HS-27A (cell line): ENCODE data around the gene ANKRD39.
"Not testable (repeated sequence)": the region's sequence is repeated elsewhere in the genome, so short reads cannot be mapped to it uniquely, and the experiment has no call there.

Experiments used
- DNase-seq: peaks from one replicate; pipeline ENCODE4 v3.0.0-alpha.2; 2012; ENCODE audit warnings: low read depth, missing footprints

The ANKRD39 gene, protein sequence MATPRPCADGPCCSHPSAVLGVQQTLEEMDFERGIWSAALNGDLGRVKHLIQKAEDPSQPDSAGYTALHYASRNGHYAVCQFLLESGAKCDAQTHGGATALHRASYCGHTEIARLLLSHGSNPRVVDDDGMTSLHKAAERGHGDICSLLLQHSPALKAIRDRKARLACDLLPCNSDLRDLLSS

DNA sequence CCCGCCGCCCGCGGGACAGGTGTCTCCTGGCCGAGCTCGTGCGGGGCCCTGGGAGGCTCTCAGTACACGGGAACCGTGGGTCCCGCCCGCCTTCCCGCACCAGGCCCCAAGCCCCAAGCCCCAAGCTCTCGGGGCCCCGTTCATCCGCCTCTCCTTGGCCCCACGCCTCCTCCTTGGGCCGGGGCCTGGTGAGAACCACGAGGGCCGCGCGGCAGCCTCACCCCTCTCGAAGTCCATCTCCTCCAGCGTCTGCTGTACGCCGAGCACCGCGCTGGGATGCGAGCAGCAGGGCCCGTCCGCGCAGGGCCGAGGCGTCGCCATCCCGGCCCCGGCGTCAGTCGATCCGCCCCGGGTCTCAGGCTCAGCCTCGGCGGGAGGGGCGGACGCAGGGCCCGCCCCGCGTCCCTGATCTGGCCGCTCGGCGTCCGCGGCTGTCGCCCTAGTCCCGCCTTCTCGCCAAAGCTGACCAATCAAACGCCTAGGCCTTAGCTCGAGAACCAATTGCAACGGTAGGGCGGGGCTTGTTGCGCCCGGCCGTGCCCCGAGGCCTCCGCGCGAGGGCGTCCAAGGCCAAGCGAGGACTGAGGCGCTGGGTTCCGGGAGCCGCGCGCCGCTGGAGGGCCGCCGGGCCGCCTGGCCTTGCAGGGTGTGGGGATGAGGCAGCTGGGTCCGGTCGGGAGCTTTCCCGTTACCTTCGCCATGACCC lies at the start of gene ANKRD39:
TSS of gene ANKRD39 (minus strand) at position 350 of the 706 bp plus-strand sequence. CDS start at position 321, 29 bp downstream.
- peak; percentile 97 for DNase-seq

DNA sequence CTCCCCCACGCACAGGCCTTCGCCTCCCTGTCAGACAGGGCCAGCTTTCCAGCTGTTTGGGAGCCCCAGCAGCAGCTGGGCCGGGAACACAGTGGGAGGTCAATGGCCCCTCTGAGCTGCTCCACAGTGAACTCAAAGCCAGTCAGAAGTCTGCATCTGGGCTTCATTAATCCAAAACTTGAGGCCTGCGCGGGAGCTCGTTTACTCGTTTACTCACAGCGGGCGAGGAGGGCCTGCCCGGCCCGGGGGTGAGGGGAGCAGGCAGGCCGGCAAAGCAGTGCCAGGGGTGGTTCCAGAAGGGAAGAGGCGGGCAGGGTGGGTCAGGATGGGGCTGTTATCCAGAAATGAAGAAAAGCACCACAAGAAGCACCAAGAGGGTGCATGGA lies 48.9 kb upstream of the ANKRD39 start:
- DNase-seq: no peak

DNA sequence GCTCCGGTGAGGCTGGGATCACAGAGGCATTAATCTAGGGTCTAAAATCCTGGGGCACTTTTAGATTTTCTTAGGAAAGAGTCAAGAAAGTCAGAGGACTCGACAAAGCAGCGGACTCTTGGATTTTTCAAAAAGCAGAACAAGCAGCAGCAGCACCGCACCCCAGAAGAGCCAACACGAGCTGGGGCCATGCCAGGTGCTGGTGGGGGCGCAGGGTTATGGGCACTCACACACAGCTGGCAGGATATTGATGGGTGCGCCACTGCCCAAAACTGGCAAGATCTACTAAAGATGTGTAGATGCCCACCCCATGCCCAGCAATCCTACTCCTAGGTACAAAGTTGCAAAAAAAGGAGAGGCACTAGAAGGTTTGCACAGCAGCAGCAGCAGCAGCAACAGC lies 46.0 kb upstream of the ANKRD39 start:
- no peak for DNase-seq

DNA sequence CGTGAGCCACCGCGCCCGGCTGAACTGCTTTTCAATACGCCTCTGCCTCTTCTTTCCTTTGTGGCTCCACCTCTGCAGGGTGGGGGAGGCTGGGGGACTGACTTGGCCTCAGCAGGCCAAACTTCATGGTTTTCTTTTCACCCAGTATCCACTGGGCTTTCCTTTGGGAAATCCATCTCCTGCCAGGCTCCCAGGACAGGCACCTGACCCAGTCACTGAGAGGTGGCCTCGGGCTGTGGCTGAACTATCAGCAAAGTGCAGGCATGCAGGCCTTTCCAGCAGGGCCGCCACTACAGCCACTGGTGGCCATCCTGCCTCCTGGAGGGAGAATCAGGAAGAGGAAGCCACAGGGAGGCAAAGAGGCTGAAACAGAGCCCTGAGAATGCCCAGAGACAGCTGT lies 45.5 kb upstream of the ANKRD39 start:
- no peak for DNase-seq

DNA sequence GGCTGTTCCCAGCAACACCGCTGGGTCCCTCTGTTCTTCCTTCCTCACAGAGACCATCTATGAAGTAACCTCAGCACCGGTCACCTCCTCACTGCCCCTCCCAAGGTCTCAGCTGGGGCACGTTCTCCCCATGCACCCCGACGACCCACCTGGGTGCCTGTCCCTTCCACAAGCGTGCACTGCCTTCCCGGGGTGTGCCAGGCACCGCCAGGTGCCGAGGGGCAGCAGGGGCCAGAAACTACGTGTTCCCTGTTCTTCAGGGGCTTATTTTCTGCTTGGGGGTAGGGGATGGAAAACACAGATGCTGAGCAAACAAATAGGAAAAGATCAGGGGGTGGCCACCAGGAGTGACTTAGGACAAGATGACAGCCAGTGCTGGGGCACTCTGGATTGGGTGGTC lies 42.4 kb upstream of the ANKRD39 start:
- DNase-seq: no peak

DNA sequence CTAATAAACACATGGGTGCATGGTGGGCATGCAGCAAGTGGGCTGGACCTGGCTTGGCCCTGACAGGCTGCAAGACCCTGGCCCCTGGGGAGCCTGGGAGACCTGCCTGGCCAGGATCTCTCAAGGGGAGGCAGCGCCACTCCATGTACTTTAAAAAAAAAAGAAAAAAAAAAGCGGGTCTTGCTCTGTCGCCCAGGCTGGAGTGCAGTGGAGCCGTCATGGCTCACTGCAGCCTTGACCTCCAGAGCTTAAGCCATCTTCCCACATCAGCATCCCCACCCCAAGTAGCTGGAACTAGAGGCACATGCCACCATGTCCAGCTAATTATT lies 41.6 kb upstream of the ANKRD39 start:
- DNase-seq: no peak

DNA sequence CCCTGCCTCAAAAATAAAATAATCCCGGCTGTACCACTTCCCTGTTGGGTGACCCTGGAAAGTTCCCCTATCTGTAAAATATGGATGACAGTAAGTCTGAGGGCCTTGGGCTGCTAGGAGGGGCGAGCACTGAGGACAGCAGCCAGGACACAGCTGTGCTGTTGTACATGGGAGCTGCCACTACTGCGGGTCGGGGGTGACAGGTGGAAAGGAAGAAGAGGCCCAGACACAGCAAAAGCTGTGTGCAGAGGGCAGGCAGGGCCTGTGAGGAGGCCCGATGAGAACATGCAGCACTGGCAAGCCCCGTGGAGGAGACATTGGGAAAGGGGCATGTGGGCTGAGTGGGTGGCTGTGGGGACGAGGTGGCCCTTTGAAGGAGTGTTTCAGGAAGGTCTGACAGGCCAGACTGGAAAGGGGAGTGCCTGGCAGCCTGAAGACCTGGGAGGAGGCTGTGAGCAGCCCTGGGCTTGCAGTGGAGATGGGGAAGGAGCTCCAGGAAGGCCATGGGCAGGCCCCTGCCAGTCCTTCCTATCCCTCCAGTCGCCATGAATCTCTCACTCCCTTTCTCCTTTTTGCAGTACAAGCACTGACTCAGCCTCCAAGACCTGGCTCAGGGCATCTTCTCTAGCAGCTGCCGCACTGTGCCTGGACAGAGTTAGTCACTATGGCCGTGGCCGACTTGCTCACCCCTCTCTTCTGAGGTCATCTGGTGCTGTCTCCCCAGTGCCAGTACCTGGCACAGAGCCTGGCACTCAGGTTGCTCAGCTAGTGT lies 41.0 kb upstream of the ANKRD39 start:
- no peak for DNase-seq

DNA sequence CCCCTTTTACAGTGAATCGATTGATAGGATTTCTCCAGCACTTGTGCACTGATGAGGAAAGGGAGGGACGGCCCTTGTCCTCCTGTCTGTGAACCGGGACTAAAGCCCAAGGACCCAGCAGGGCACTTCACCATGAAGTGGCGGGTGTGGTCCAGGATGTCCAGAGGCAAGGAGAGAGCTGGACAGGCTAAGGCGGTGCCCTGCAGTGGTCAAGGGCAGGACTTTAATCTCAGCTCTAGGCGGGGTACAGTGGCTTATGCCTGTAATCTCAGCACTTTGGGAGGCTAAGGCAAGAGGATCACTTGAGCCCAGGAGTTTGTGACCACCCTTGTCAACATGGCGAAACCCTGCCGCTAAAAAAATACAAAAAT lies 40.3 kb upstream of the ANKRD39 start:
- DNase-seq: no peak

DNA sequence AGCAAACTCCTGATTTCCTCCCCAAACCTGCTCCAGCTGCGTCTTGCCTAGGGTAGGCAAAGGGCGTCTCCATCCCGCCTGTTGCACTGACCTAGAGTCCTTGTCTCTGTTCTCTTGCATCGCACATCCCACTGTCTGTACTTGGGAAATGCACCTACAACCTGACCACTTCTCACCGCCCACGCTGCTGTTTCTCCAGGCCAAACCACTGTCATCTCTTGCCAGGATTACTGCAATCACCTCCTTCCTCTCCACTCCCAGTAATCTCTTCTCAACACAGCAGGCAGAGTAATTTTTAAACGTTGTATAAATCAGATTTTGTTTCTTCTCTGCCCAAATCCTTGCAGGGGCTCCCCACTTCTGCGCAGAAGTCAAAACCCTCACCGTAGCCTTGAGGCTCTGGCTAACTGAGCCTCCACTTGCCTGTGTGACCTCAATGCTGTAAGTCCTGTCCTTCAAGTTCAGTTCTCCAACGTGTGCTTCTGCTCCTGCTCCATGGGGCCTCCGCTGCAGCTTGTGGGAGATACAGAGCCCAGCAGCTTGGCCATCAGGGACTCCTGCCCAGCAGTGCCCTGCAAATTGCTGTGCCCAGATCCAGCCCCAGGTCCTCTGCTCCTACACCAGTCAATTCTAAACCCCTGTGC lies 39.8 kb upstream of the ANKRD39 start:
- DNase-seq: no peak

DNA sequence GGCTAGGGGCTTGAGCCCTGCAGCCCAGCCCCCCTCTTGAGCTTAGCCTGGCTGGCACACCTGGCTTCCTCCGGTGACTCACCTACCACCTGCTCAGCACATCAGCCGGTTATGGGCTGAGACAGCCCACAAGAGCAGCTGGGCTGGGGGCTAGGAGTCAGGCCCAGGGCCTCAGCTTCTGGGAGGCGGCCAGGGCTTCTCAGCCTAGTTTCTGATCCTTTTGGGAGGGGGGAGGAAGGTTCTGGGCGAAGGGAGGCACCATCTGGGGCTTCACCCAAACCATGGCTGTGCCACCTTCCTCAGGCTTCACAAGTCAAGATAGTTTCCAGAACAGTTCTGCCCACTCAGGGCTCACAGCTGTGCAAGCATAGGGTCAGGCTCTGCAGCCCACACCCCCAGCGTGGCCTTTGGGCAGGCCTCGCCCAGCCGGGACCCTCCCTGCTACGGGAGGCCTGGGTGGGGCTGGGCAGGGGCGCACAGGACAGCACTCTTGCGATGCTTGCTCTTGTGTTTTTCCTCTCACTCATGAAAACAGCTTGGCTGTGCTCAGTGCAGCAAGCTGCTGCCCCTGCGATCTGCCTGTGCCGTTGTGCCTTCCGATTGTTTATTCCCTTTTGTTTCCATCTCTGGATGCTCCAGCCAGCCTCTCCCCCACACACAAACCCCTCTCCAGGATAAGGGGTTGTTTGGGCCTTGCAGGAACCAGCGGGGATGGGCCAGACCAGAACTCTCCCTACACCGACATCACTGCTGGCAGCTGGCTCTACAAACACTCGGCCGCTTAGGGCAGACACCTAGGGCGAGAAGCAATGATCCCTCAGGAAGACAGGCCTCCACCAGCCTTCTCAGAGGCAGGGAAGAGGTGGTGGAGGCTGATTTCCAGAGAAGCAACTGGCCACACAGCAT lies 38.2 kb upstream of the ANKRD39 start:
- DNase-seq: no peak

DNA sequence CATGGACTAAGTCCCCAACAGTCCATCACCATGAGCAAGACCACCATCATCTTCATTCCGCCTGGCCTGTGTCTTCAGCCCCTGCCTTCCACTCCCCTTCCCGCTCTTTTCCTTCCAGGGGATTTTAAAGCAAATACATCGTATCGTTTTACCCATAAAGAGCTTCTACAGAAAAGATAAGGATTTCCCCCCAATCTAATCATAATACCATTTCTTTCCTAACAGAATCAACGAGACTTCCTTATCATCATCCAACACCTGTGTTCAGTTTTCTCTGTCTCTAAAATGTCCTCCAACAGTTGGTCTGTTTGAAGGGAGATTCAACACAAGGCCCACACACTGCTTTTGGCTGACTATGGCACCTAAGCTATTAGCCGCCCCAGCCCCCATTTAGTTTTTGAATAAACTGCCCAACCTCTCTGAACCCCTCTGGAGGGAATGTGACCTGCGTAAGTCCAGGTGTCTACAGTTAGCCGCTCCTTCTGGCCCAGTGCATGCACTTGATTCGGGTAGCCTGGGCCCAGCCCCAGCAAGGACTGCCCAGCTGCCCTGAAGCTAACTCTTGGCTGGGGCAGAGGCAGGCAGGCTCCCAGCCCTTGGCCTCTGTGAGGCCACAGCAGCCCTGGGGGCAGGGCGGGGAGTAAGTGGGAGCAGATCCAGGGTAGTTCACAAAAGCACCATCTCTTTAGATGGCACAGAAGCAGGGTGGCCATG lies 37.4 kb upstream of the ANKRD39 start:
- no peak for DNase-seq

DNA sequence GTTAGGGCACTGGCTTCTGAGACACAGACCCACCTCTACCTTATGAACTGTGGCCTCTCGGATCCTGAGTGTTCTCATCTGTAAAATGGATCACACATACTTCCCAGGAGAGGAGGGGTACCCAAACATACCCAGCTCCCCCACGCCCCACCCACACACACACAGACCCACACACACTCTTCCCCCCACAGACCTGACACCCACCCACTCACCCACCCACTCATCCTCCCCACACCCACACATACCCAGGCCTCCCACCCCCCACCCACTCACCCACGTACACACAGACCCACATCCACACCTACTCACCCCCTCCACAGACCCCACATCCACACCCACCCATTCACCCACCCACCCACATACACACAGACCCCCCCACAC lies 36.3 kb upstream of the ANKRD39 start:
- DNase-seq: no peak

DNA sequence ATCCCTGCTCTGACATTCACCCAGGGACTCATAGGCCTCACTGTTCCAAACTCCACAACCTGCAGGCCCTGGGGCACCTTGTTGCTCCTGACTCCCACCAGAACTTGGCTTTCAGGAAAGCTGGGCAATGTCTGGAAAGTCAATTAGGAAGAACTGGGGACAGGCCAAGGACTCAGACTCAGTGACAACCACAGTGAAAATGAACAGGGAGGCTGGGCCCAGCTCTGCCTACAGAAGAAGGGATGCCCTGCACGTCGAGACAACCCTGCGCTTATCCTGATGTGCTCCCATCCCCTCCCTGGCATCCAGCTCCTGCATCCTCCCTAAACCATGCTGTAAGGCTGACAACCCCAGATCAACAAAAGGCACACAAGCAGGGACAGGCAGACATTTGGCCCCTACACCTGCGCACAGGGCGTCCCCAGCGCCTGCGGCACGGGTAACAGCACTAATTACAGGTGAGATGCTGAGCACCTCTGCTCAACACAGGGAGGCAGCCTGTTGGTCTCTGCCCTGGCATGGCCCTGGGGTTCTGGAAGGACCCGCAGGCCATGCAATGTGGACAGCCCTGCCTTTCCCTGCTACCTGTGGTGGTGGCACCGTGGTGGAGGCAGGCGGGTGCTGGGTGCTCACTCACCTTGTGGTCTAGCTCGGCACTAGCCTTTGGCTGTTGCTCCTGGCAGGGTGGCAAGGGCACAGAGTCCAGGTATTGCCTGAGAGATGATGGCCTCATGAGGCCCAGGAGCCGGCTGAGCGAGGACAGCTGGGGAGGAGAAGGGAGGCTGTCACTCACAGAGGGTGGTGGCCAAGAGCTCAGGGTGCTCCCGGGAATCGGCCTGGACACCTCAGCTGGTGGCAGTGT lies 35.7 kb upstream of the ANKRD39 start:
- no peak for DNase-seq

DNA sequence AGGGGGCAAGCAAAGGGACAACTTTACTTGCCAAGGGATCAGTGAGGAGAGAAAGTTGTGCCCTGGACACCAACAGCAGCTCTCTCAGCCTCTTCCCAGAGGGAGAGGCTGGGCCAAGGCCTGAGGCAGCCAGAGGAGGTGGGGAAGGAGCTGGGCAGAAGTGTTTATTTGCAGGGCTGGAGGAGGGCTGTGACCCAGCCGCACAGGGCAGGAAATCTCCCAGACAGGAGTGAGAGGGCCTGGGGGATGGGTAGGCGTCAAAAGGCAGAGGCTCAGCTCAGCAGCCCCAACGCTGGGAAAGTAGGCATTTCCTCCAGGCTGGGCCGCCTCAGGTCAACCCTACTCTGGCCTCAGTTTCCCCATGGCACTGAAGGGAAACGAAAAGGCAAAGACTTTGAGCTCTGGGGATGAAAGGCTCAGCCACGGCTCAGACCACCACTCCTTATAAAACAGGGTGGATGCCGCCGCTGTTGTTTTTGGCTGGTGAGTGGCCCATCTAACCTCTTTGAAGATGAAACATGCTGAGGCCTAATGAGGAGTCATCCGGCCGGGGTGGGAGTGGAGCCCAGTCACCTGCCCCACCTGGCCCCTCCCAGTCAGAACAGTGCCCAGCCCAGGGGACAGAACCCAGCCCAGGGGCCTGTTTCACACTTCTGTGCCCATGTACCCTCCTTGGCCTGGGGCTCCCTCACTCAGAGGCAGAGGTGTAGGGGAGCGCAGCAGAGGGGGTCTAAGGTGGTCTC lies 33.9 kb upstream of the ANKRD39 start:
- DNase-seq: no peak

DNA sequence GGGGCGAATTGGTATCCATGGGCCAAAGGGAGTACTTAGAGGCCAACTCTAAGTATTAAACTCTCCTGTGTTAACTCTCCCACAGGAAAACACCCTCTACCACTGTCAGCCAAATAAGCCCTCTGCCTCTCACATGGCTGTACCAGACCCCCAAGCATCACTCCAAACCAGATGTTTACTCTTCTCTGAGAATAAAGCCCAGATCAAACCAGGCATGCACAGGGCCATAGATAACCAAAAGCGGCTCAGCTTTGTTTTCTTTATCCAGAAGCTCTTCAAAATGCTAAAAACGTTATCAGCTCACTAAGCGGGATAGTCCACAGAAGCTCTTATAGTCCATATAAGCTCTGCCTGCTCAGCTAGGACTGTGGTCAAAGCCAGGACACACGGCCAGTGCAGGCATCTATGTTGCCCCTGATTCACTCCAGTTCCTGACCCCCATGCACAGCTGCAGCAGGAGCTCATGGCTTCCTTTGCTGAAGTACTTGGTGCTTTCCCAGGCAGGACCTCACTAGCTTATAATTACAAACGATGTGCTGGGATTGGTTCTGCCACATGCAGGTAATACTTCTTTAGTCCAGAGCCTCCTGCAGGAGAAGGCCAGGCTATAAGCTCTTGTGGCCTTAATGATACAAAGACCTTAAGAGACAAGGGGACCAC lies 33.0 kb upstream of the ANKRD39 start:
- DNase-seq: no peak

DNA sequence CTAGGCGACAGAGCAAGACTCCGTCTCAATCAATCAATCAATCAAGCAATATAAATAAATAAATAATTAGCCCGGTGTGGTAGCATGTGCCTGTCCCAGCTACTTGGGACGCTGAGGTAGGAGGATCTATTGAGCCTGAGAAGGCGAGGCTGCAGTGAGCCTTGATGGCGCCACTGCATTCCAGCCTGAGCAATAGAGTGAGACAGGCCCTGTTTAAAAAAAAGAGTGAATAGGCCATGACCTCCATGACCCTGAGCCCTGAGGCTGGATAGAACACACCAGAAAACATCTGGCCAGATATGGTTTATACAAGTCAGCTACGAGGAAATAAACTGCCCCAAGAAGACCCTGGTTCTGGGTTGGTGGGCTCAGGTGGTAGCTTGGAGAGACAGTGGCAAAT lies 32.4 kb upstream of the ANKRD39 start:
- no peak for DNase-seq

DNA sequence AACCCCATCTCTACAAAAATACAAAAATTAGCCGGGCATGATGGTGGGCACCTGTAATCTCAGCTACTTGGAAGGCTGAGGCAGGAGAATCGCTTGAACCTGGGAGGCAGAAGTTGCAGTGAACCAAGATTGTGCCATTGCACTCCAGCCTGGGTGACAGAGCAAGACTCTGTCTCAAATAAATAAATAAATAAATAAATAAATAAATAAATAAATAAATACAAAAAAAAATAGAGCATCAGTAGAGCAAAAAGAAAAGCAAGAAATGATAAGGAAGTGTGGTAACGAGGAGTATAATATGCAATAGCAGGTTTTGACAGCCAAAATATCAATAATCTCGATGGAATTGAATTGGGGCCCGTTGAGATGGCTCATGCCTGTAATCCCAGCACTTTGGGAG lies 31.7 kb upstream of the ANKRD39 start:
- DNase-seq: not testable (repeated sequence)

DNA sequence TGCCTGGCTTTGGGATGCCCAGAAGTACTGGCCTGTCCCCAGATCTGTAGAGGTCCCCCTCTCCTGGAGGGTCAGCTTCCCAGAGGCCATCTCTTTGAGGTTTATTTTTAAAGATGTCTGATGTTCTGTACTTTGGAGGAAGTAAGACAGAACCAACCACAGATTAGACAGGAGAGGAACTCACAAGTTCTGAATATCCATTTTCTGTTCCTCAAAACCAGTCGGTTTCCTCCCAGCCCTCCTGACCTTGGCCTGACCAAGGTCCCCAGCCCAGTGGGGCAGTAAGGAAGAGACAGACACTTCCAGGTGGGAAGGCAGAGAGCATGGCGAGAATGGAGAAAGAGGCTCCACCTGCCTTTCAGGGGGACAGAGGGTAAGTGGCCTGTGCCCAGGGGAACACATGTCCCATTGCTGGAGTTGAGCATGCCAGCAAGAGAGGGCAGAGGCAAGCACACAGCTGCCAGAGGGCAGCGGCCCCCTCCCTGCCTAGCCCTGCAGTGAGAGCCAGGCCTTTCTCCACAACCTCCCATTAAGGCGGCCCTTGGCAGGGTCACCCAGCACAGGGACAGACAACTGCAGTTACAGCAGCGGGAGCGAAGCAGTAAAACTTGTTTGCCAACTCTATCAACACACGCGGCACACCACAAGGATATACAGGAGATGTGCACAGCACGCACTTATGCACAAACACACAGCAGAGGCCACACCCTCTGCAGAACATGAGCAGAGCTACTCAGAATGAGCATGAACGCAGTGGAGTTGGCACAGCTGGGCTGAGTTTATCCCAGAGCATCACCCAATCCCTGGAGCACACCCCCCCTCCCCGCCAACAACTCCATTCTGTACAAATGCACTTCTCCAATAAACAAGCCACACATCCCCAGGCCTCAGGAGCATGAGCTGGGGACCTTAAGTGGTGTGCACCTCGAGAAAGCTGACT lies 30.5 kb upstream of the ANKRD39 start:
- DNase-seq: no peak
